Stomach (tissue), 9 donors: ENCODE results near the gene FOXO4. TPM values are rescaled to one million over a fixed set of nuclear protein-coding genes. Genes with fewer than 3 reads are reported as not detected.

Source experiments
- DNase-seq, 2 donors: peaks; one replicate each; pipeline versions ENCODE4 v3.0.0 to v3.0.0-alpha.2; 2013 to 2019
- H3K27ac ChIP-seq, 5 donors: fragments of 200-600 bp in 4 of 5; sonication (generic) in 4 of 5; one replicate each; pipeline ENCODE4 v1.5.1; 2013 to 2019; ENCODE audit warnings: mild to moderate bottlenecking in 1 of 5, moderate library complexity in 1 of 5
- H3K27me3 ChIP-seq, 3 donors: fragments of 200-600 bp; sonication (generic); one replicate each; pipeline ENCODE4 v1.5.1; 2017 to 2019; ENCODE audit warnings: mixed run types in 1 of 3
- H3K36me3 ChIP-seq, 4 donors: fragments of 200-600 bp; sonication (generic); 1 replicate in 3 of 4; 2 replicates in 1 of 4; pipeline ENCODE4 v1.5.1; 2016 to 2019
- H3K4me1 ChIP-seq, 4 donors: fragments of 200-600 bp; sonication (generic); one replicate each; pipeline ENCODE4 v1.5.1; 2016 to 2019
- H3K4me3 ChIP-seq, 4 donors: fragments of 200-600 bp; sonication (generic) in 3 of 4; one replicate each; pipeline ENCODE4 v1.5.1; 2016 to 2019; ENCODE audit warnings: mild to moderate bottlenecking in 1 of 4
- H3K9me3 ChIP-seq, 4 donors: fragments of 200-600 bp; sonication (generic); one replicate each; pipeline ENCODE4 v1.5.1; 2016 to 2019
- EP300 ChIP-seq: sonication (generic); formaldehyde crosslinking; IDR thresholded peaks from one replicate; pipeline ENCODE4 v1.6.1; 2017; ENCODE audit warnings: antibody characterized with exemption
- POLR2A ChIP-seq, 4 donors: fragments of 450-650 bp; IDR thresholded peaks; one replicate each; pipeline ENCODE4 v1.6.1; 2016; ENCODE audit warnings: antibody characterized with exemption in 4 of 4, control low read depth in 2 of 4, mild to moderate bottlenecking in 1 of 4, moderate library complexity in 1 of 4
- POLR2AphosphoS5 ChIP-seq, 3 donors: sonication (generic); formaldehyde crosslinking; IDR thresholded peaks; one replicate each; pipeline ENCODE4 v1.6.1; 2016; ENCODE audit warnings: antibody characterized with exemption in 3 of 3
- WGBS, 5 donors: extraction: QIAGEN DNeasy Blood & Tissue Kit in 3 of 5; methylation state at CpG; one replicate each; pipeline versions ENCODE4 v1.1.5 to v1.1.7; 2013 to 2018; 5-methylcytosine and 5-hydroxymethylcytosine counted together
- intact Hi-C: fragments of 100-400 bp; cut with DNase I; formaldehyde crosslinking; loops from one replicate; pipeline ENCODE4 v1.15.1; 2023; ENCODE audit warnings: low total_unique reads
- polyA plus RNA-seq, 3 donors: library from polyadenylated mRNA; stranded (reverse); fragments of 200-250 nt; gene quantifications; one replicate each; pipeline ENCODE4 v1.2.3, GENCODE V29; 2013
- total RNA-seq, 5 donors: library from RNA; depleted of rRNA; stranded (reverse); fragments of >200 nt; gene quantifications; one replicate each; pipeline versions ENCODE4 v1.1.0 to v1.2.3, GENCODE V29; 2014 to 2016
- TF ChIP-seq, protein P1 (sequence below), 7 experiments: fragments of 450-650 bp in 4 of 7; fragments of 200-600 bp in 3 of 7; sonication (generic) in 3 of 7; IDR thresholded peaks; one replicate each; pipeline ENCODE4 v1.5.1; 2016 to 2019; ENCODE audit warnings: antibody characterized with exemption in 7 of 7, control low read depth in 2 of 7, mild to moderate bottlenecking in 1 of 7
- donor health status: healthy with polysubstance abuse.
- donor health status: Bipolar disorder and iron deficiency.
- donor health status: healthy.

The FOXO4 gene
- total and polyA plus RNA-seq, 8 donors: 3.1 to 31.4 (median 8.7) TPM

GRCh38 chrX:71068044-71068918, 27.4 kb upstream of the FOXO4 start, which contains the start of gene SNX12:
SNX12 (minus strand) TSS chrX:71068334; CDS start chrX:71068306, 28 bp downstream.
- WGBS, 5 donors: 1 to 38% (median 7%) methylated on average over 20 to 73 of the region's 73 CpGs
- Histone ChIP-seq H3K27me3 (peaks cover 0 to 4% (median 0%) of the 10 kb centered on the region in 3 donors), H3K9me3 (no peaks in the 10 kb centered on the region), H3K4me1 (peaks cover 0 to 17% (median 6%) of the 10 kb centered on the region in 4 donors), H3K36me3 (no peaks in the 10 kb centered on the region), H3K4me3 (peak within 1 kb of the TSS; percentile 54 to 63 (median 59)), H3K27ac (peak within 1 kb of the TSS; percentile 81 to 90 (median 84))
- peak; percentile 90 to 96 for DNase-seq
- TF ChIP-seq EP300 (no peak), POLR2AphosphoS5 (IDR thresholded peaks at IDR 0.05) (peak; percentile 28 to 83 (median 68))
- TF ChIP-seq, protein P1, sequence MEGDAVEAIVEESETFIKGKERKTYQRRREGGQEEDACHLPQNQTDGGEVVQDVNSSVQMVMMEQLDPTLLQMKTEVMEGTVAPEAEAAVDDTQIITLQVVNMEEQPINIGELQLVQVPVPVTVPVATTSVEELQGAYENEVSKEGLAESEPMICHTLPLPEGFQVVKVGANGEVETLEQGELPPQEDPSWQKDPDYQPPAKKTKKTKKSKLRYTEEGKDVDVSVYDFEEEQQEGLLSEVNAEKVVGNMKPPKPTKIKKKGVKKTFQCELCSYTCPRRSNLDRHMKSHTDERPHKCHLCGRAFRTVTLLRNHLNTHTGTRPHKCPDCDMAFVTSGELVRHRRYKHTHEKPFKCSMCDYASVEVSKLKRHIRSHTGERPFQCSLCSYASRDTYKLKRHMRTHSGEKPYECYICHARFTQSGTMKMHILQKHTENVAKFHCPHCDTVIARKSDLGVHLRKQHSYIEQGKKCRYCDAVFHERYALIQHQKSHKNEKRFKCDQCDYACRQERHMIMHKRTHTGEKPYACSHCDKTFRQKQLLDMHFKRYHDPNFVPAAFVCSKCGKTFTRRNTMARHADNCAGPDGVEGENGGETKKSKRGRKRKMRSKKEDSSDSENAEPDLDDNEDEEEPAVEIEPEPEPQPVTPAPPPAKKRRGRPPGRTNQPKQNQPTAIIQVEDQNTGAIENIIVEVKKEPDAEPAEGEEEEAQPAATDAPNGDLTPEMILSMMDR (IDR thresholded peaks at IDR 0.05): peak in 2 of 7 experiments; percentile 23 to 24
- intact Hi-C loops: no loop called here

DNA sequence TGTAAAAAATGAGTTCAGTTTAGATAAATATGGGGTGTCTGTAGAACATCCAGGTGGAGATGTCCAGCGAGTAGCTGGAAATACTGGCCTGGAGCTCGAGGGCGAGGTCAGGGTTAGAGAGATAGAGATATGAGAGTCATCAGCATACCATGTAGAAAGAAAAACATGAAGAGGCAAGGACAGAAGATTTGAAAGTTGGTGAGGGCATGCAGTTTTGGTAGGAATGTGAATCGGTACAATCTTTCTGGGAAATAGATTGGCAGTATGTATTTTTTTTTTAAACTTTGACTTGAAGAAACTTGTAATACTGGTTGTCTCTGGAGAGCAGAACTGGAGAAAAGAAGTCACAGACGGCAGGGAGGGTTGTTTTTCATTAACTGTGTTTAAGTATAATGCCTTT, 25.1 kb upstream of the FOXO4 start:
- no peak for TF ChIP-seq POLR2A (IDR thresholded peaks at IDR 0.05)
- TF ChIP-seq POLR2AphosphoS5 (IDR thresholded peaks at IDR 0.05): no peak
- TF ChIP-seq, protein P1 (IDR thresholded peaks at IDR 0.05): no peak
- no peak for TF ChIP-seq EP300
- H3K4me1 ChIP-seq: peaks cover 0 to 17% (median 6%) of the 10 kb centered on the region in 4 donors
- no peak for DNase-seq
- H3K27me3 ChIP-seq: peaks cover 0 to 4% (median 0%) of the 10 kb centered on the region in 3 donors
- no peaks in the 10 kb centered on the region for H3K36me3 ChIP-seq
- no peak overlapping the region for H3K27ac ChIP-seq
- H3K4me3 ChIP-seq: no peak overlapping the region
- 47 to 70% (median 53%) methylated on average over 5 of the region's 5 CpGs for WGBS, 5 donors
- no peaks in the 10 kb centered on the region for H3K9me3 ChIP-seq
- intact Hi-C loops: no loop called here

DNA sequence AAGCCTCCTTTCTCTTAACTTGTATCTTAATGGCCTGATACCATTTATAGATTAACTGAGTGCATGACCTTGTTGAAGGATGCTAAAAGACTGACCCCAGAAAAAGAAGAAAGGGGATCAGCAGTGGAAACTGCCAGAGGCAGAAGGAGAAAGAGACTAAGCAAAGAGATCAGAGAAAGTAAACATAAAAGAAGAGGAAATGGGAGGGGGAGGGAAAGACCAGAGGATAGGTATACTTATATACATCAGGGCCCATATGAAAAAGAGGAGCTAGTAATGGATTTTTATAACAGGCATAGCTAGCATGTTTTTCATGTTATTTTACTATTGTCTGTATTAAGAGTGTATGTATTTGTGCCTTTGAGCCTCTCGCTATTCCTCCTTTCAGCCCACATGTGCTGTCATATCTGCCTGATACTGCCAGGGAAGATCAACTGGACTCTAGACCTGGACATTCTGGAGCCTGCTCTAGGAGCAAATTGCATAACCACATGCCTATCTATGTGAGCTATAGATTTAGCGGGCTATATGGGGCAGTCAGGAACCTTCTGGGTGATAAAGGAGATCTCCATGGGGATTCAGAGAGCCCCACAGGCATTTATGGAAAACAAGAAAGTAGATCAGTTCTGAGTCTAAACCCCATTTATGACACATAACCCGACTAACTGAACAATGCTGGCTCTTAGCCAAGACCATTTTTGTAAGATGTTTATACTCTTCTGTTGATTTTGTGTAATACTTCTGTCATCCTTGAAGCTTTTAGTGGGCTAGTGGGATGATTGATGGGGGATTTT, 14.1 kb upstream of the FOXO4 start:
- no peak overlapping the region for H3K27ac ChIP-seq
- no peaks in the 10 kb centered on the region for H3K4me1 ChIP-seq
- H3K9me3 ChIP-seq: no peaks in the 10 kb centered on the region
- peak in 1 of 2 donors; percentile 29 for DNase-seq
- TF ChIP-seq EP300 (no peak), POLR2A (IDR thresholded peaks at IDR 0.05) (no peak), POLR2AphosphoS5 (IDR thresholded peaks at IDR 0.05) (no peak)
- TF ChIP-seq, protein P1 (IDR thresholded peaks at IDR 0.05): no peak
- no peaks in the 10 kb centered on the region for H3K36me3 ChIP-seq
- WGBS, 5 donors: 28 to 50% (median 37%) methylated on average over 3 of the region's 3 CpGs
- peaks cover 0 to 2% (median 0%) of the 10 kb centered on the region in 3 donors for H3K27me3 ChIP-seq
- H3K4me3 ChIP-seq: no peak overlapping the region
- intact Hi-C loops: no loop called here

GRCh38 chrX:71082124-71082647, 13.5 kb upstream of the FOXO4 start:
- no peak for DNase-seq
- TF ChIP-seq POLR2AphosphoS5 (IDR thresholded peaks at IDR 0.05): no peak
- TF ChIP-seq EP300: no peak
- no peak for TF ChIP-seq POLR2A (IDR thresholded peaks at IDR 0.05)
- TF ChIP-seq, protein P1 (IDR thresholded peaks at IDR 0.05): no peak
- Histone ChIP-seq H3K4me1 (no peaks in the 10 kb centered on the region), H3K27ac (no peak overlapping the region), H3K36me3 (no peaks in the 10 kb centered on the region), H3K4me3 (no peak overlapping the region), H3K27me3 (no peaks in the 10 kb centered on the region), H3K9me3 (no peaks in the 10 kb centered on the region)
- intact Hi-C loops: no loop called here
- 72 to 85% (median 80%) methylated on average over 5 of the region's 5 CpGs for WGBS, 5 donors
